HG03135 (cell line): Measurements from ENCODE around the gene ELK1.
"Not testable (repeated sequence)": the region's sequence is repeated elsewhere in the genome, so short reads cannot be mapped to it uniquely, and the experiment has no call there.

ENCODE experiments used
- ATAC-seq: cut with Tn5 transposase; IDR thresholded peaks from one replicate; pipeline ENCODE4 v1.9.1; 2021; ENCODE audit warnings: mild to moderate bottlenecking, moderate library complexity; ENCODE audit not compliant: unreplicated experiment

The ELK1 gene

GRCh38 chrX:47613082-47613481 lies 37.3 kb downstream of the ELK1 start:
- no peak for ATAC-seq

- no peak for ATAC-seq
Measured at GRCh38 chrX:47612418-47612817, 37.9 kb downstream of the ELK1 start.

- ATAC-seq = no peak
Measured at GRCh38 chrX:47611926-47612325, 38.4 kb downstream of the ELK1 start.

GRCh38 chrX:47611489-47611888 lies 38.9 kb downstream of the ELK1 start:
- ATAC-seq = no peak

GRCh38 chrX:47610511-47610910 lies 39.9 kb downstream of the ELK1 start:
- ATAC-seq = no peak

- ATAC-seq = no peak
Measured at GRCh38 chrX:47608130-47608810, 42.1 kb downstream of the ELK1 start.

GRCh38 chrX:47607091-47607490 lies 43.3 kb downstream of the ELK1 start:
- ATAC-seq = no peak

- ATAC-seq = no peak
Measured at GRCh38 chrX:47605024-47605423, 45.3 kb downstream of the ELK1 start.

- not testable (repeated sequence) for ATAC-seq
Measured at GRCh38 chrX:47603125-47603524, 47.2 kb downstream of the ELK1 start.

GRCh38 chrX:47597222-47597621 lies 53.1 kb downstream of the ELK1 start:
- ATAC-seq = no peak

GRCh38 chrX:47596256-47596655 lies 54.1 kb downstream of the ELK1 start:
- no peak for ATAC-seq

- no peak for ATAC-seq
Measured at GRCh38 chrX:47595716-47596251, 54.6 kb downstream of the ELK1 start.

- no peak for ATAC-seq
Measured at GRCh38 chrX:47593522-47593921, 56.8 kb downstream of the ELK1 start.

GRCh38 chrX:47590984-47591383 lies 59.4 kb downstream of the ELK1 start:
- no peak for ATAC-seq

- ATAC-seq = no peak
Measured at GRCh38 chrX:47587906-47588735, 62.2 kb downstream of the ELK1 start.

GRCh38 chrX:47587091-47587891 lies 63.1 kb downstream of the ELK1 start:
- ATAC-seq = no peak

GRCh38 chrX:47586043-47586787 lies 64.1 kb downstream of the ELK1 start:
- ATAC-seq = no peak
